NB4 (cell line): ENCODE measurements around the gene KCNAB1.

Experiments used
- DNase-seq: peaks from one replicate; pipeline ENCODE4 v3.0.0; 2010; ENCODE audit warnings: low read depth
- H3K4me3 ChIP-seq: one replicate; pipeline ENCODE4 v1.5.1; 2011; ENCODE audit warnings: mild to moderate bottlenecking, low read depth, low read length, moderate library complexity
- CTCF ChIP-seq: IDR thresholded peaks from one replicate; pipeline ENCODE4 v1.5.1; 2012; ENCODE audit warnings: low read depth, low read length
- MAX ChIP-seq: IDR thresholded peaks from 2 replicates; pipeline ENCODE4 v1.6.1; 2011; ENCODE audit warnings: low read depth, low read length
- MYC ChIP-seq: IDR thresholded peaks from 2 replicates; pipeline ENCODE4 v1.6.1; 2011; ENCODE audit warnings: low read depth, low read length
- POLR2A ChIP-seq: IDR thresholded peaks from 2 replicates; pipeline ENCODE4 v1.6.1; 2011; ENCODE audit warnings: mild to moderate bottlenecking; ENCODE audit not compliant: insufficient read length; ENCODE audit errors: extremely low read depth

Gene KCNAB1

GRCh38 chr3:156158656-156159295 lies 38.4 kb downstream of the KCNAB1 start:
- H3K4me3 ChIP-seq: no peak overlapping the region
- TF ChIP-seq POLR2A (no peak), MAX (no peak), MYC (no peak), CTCF (no peak)
- no peak for DNase-seq

- no peak for TF ChIP-seq MYC
- H3K4me3 ChIP-seq: no peak overlapping the region
- no peak for DNase-seq
These were observed 40.3 kb downstream of the KCNAB1 start for GRCh38 chr3:156160647-156161046.

- no peak overlapping the region for H3K4me3 ChIP-seq
- no peak for TF ChIP-seq MAX
- no peak for TF ChIP-seq MYC
- TF ChIP-seq POLR2A: no peak
- TF ChIP-seq CTCF: no peak
- no peak for DNase-seq
These were observed 40.8 kb downstream of the KCNAB1 start for GRCh38 chr3:156161172-156161571.

GRCh38 chr3:156163848-156164247 lies 43.5 kb downstream of the KCNAB1 start:
- TF ChIP-seq POLR2A (no peak), MYC (no peak), MAX (no peak), CTCF (no peak)
- no peak overlapping the region for H3K4me3 ChIP-seq
- DNase-seq: no peak

- H3K4me3 ChIP-seq: no peak overlapping the region
- no peak for DNase-seq
These were observed 46.4 kb downstream of the KCNAB1 start for GRCh38 chr3:156166808-156167207.

GRCh38 chr3:156170571-156170970 lies 50.2 kb downstream of the KCNAB1 start:
- DNase-seq: no peak
- no peak overlapping the region for H3K4me3 ChIP-seq
- TF ChIP-seq MAX (no peak), CTCF (no peak), POLR2A (no peak), MYC (no peak)

More at GRCh38 chr3:156166808-156167207, 46.4 kb downstream of the KCNAB1 start:
- no peak for TF ChIP-seq MYC
- TF ChIP-seq POLR2A: no peak
- no peak for TF ChIP-seq MAX
- TF ChIP-seq CTCF: no peak
